ENCODE measurements around the gene RWDD4.

DNA sequence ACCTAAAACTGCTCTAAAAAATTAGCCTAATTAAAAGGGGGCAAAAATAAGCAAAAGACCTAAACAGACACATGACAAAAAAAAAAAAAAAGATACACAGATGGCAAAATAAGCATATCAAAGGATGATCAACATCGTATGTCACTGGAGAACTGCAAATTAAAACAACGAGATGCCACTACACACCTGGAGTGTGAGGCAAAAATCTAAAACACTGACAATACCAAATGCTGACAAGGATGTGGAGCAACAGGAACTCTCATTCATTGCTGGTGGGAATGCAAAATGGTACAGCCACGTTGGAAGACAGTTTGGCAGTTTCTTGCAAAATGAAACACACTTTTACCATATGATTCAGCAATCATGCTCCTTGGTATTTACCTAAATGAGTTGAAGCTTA, 64.2 kb downstream of the RWDD4 start:
- TF ChIP-seq SNRNP70 (optimal IDR thresholded peaks at IDR 0.05; ENCODE audit: low read depth, low read length) = no peak
- TF ChIP-seq ZFP1 (CRISPR knock-in tag; IDR thresholded peaks at IDR 0.05) = no peak
- TF ChIP-seq FOXA3 (CRISPR knock-in tag; conservative IDR thresholded peaks at IDR 0.05 in 1 of 2, IDR thresholded peaks at IDR 0.05 in 1 of 2) = no peak
- TF ChIP-seq, protein P1, sequence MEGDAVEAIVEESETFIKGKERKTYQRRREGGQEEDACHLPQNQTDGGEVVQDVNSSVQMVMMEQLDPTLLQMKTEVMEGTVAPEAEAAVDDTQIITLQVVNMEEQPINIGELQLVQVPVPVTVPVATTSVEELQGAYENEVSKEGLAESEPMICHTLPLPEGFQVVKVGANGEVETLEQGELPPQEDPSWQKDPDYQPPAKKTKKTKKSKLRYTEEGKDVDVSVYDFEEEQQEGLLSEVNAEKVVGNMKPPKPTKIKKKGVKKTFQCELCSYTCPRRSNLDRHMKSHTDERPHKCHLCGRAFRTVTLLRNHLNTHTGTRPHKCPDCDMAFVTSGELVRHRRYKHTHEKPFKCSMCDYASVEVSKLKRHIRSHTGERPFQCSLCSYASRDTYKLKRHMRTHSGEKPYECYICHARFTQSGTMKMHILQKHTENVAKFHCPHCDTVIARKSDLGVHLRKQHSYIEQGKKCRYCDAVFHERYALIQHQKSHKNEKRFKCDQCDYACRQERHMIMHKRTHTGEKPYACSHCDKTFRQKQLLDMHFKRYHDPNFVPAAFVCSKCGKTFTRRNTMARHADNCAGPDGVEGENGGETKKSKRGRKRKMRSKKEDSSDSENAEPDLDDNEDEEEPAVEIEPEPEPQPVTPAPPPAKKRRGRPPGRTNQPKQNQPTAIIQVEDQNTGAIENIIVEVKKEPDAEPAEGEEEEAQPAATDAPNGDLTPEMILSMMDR (IDR thresholded peaks at IDR 0.05 in 2 of 3, conservative IDR thresholded peaks at IDR 0.05 in 1 of 3; ENCODE audit: insufficient read depth in 2 of 3, low read depth in 1 of 3, low read length in 3 of 3) = no peak
- TF ChIP-seq ATF4 (CRISPR knock-in tag; IDR thresholded peaks at IDR 0.05) = no peak
- TF ChIP-seq SIN3A (IDR thresholded peaks at IDR 0.05; ENCODE audit: borderline replicate concordance in 2 of 2, control insufficient read depth in 1 of 2, low read depth in 2 of 2, low read length in 2 of 2) = no peak
- TF ChIP-seq ZNF408 (CRISPR knock-in tag; IDR thresholded peaks at IDR 0.05; ENCODE audit: low read depth) = no peak
- no peak for TF ChIP-seq ZNF232 (CRISPR knock-in tag; IDR thresholded peaks at IDR 0.05)
- TF ChIP-seq EGR1 (conservative IDR thresholded peaks at IDR 0.05) = no peak
- TF ChIP-seq TRIM25 (IDR thresholded peaks at IDR 0.05; ENCODE audit: borderline replicate concordance) = no peak
- no peak for TF ChIP-seq ILK (tag; IDR thresholded peaks at IDR 0.05; ENCODE audit: borderline replicate concordance, low read depth)
- TF ChIP-seq STAG1 (CRISPR knock-in tag; IDR thresholded peaks at IDR 0.05; ENCODE audit: borderline replicate concordance) = no peak
- TF ChIP-seq FUS (optimal IDR thresholded peaks at IDR 0.05; ENCODE audit: low read depth, low read length) = no peak
- no peak for TF ChIP-seq CBFA2T3 (IDR thresholded peaks at IDR 0.05)
